ENCODE data around the gene SLC41A3.

GRCh38 chr3:126114443-126115386 lies 30.8 kb upstream of the SLC41A3 start:
- TF ChIP-seq SALL2 (tag by site-specific recombination; IDR thresholded peaks at IDR 0.05; ENCODE audit: borderline replicate concordance) (no peak), ZNF350 (tag by site-specific recombination; IDR thresholded peaks at IDR 0.05) (no peak), SCRT1 (tag by site-specific recombination; IDR thresholded peaks at IDR 0.05; ENCODE audit: borderline replicate concordance) (no peak), ZNF2 (tag by site-specific recombination; IDR thresholded peaks at IDR 0.05) (no peak), ZBTB21 (tag by site-specific recombination; IDR thresholded peaks at IDR 0.05) (no peak), ZNF19 (tag by site-specific recombination; IDR thresholded peaks at IDR 0.05; ENCODE audit: low read depth) (no peak), KLF16 (tag by site-specific recombination; IDR thresholded peaks at IDR 0.05) (no peak)
- TF ChIP-seq, protein P1, sequence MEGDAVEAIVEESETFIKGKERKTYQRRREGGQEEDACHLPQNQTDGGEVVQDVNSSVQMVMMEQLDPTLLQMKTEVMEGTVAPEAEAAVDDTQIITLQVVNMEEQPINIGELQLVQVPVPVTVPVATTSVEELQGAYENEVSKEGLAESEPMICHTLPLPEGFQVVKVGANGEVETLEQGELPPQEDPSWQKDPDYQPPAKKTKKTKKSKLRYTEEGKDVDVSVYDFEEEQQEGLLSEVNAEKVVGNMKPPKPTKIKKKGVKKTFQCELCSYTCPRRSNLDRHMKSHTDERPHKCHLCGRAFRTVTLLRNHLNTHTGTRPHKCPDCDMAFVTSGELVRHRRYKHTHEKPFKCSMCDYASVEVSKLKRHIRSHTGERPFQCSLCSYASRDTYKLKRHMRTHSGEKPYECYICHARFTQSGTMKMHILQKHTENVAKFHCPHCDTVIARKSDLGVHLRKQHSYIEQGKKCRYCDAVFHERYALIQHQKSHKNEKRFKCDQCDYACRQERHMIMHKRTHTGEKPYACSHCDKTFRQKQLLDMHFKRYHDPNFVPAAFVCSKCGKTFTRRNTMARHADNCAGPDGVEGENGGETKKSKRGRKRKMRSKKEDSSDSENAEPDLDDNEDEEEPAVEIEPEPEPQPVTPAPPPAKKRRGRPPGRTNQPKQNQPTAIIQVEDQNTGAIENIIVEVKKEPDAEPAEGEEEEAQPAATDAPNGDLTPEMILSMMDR (tag by site-specific recombination; IDR thresholded peaks at IDR 0.05): no peak
- TF ChIP-seq, protein P2, sequence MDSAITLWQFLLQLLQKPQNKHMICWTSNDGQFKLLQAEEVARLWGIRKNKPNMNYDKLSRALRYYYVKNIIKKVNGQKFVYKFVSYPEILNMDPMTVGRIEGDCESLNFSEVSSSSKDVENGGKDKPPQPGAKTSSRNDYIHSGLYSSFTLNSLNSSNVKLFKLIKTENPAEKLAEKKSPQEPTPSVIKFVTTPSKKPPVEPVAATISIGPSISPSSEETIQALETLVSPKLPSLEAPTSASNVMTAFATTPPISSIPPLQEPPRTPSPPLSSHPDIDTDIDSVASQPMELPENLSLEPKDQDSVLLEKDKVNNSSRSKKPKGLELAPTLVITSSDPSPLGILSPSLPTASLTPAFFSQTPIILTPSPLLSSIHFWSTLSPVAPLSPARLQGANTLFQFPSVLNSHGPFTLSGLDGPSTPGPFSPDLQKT (IDR thresholded peaks at IDR 0.05; ENCODE audit: borderline replicate concordance, low read depth, low read length): no peak
- TF ChIP-seq, protein P3, sequence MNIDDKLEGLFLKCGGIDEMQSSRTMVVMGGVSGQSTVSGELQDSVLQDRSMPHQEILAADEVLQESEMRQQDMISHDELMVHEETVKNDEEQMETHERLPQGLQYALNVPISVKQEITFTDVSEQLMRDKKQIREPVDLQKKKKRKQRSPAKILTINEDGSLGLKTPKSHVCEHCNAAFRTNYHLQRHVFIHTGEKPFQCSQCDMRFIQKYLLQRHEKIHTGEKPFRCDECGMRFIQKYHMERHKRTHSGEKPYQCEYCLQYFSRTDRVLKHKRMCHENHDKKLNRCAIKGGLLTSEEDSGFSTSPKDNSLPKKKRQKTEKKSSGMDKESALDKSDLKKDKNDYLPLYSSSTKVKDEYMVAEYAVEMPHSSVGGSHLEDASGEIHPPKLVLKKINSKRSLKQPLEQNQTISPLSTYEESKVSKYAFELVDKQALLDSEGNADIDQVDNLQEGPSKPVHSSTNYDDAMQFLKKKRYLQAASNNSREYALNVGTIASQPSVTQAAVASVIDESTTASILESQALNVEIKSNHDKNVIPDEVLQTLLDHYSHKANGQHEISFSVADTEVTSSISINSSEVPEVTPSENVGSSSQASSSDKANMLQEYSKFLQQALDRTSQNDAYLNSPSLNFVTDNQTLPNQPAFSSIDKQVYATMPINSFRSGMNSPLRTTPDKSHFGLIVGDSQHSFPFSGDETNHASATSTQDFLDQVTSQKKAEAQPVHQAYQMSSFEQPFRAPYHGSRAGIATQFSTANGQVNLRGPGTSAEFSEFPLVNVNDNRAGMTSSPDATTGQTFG (tag by site-specific recombination; IDR thresholded peaks at IDR 0.05; ENCODE audit: borderline replicate concordance): no peak

Measured in HEK293 (cell line).